K562 (cell line): ENCODE data around the gene APELA. TPM values are rescaled to one million over a fixed set of nuclear protein-coding genes. Genes with fewer than 3 reads are reported as not detected.

Experiments used
- ATAC-seq: fragments of 200-7000 bp; cut with Tn5 transposase; 3 replicates; pipeline ENCODE4 v1.9.1; 2020; ENCODE audit warnings: moderate library complexity
- BruUV-seq: library from RNA; stranded (reverse); fragments of 400-500 nt; replicated peaks from 2 replicates; lab custom pipeline; 2021; lab: Mats Ljungman, UMichigan
- CTCF ChIA-PET: fragments of 300-600 bp; formaldehyde crosslinking; extraction: SDS; loops from one replicate; lab custom pipeline; 2021; ENCODE audit warnings: low intra/inter-chr PET ratio; lab: Yijun Ruan, JAX
- POLR2A ChIA-PET: fragments of 300-600, 350-650 bp; sonication (Branson Sonifier 250); formaldehyde crosslinking; extraction: SDS; loops from one replicate; lab custom pipeline; 2021; ENCODE audit warnings: antibody characterized with exemption, inconsistent platforms; lab: Yijun Ruan, JAX
- DNase-seq, 4 experiments: peaks; one replicate each; pipeline versions ENCODE4 v3.0.0 to v3.0.0-alpha.2; 2011 to 2018; ENCODE audit warnings: low spot score in 3 of 4, mixed read lengths in 3 of 4; ENCODE audit errors: extremely low read depth in 1 of 4
- FAIRE-seq: peaks from 2 replicates; lab custom pipeline; 2011; peaks lifted over from hg19 to GRCh38; lab: Jason Lieb, UNC
- H2AFZ ChIP-seq: 2 replicates; pipeline ENCODE4 v1.6.0; 2011; ENCODE audit warnings: low read depth, low read length, control low read depth, inconsistent platforms
- H3K27ac ChIP-seq: fragments of 200-600 bp; 3 replicates; pipeline ENCODE4 v1.8.0; 2011; ENCODE audit warnings: low read depth, mild to moderate bottlenecking, control low read depth, inconsistent platforms, low read length, moderate library complexity, mixed read lengths; ENCODE audit errors: extremely low read depth
- H3K27me3 ChIP-seq, 2 experiments: fragments of 300-600 bp in 1 of 2; 2 replicates in 1 of 2; 3 replicates in 1 of 2; pipeline versions ENCODE4 v1.6.0 to v1.8.0; 2011; ENCODE audit warnings: inconsistent platforms in 2 of 2, low read length in 2 of 2, mild to moderate bottlenecking in 1 of 2, mixed read lengths in 1 of 2, moderate library complexity in 1 of 2; ENCODE audit not compliant: control insufficient read depth in 2 of 2, insufficient read depth in 2 of 2
- H3K36me3 ChIP-seq: fragments of 300-600 bp; 3 replicates; pipeline ENCODE4 v1.8.0; 2011; ENCODE audit warnings: mild to moderate bottlenecking, low read length, inconsistent platforms; ENCODE audit not compliant: control insufficient read depth, insufficient read depth
- H3K4me1 ChIP-seq, 2 experiments: fragments of 200-600 bp in 1 of 2; replicated peaks in 1 of 2; 2 replicates in 1 of 2; 3 replicates in 1 of 2; pipeline versions ENCODE4 v1.5.1 to v1.8.0; 2011; ENCODE audit warnings: inconsistent platforms in 2 of 2, low read length in 2 of 2, mild to moderate bottlenecking in 1 of 2, mixed read lengths in 1 of 2, moderate library complexity in 1 of 2; ENCODE audit not compliant: control insufficient read depth in 2 of 2, insufficient read depth in 2 of 2
- H3K4me2 ChIP-seq: 2 replicates; pipeline ENCODE4 v1.6.1; 2011; ENCODE audit warnings: low read length, control low read depth, inconsistent platforms, mixed read lengths; ENCODE audit not compliant: insufficient read depth
- H3K4me3 ChIP-seq: fragments of 200-600 bp; sonication (generic), shearing (Covaris generic); 2 replicates; pipeline ENCODE4 v1.5.1; 2016; ENCODE audit warnings: control low read depth, inconsistent platforms
- H3K79me2 ChIP-seq: fragments of 200-600 bp; 3 replicates; pipeline ENCODE4 v1.8.0; 2011; ENCODE audit warnings: low read length, inconsistent platforms; ENCODE audit not compliant: control insufficient read depth, insufficient read depth
- H3K9ac ChIP-seq, 2 experiments: 2 replicates each; pipeline versions ENCODE4 v1.6.0 to v1.6.1; 2011; ENCODE audit warnings: low read depth in 2 of 2, low read length in 2 of 2, control low read depth in 1 of 2, inconsistent platforms in 1 of 2, mild to moderate bottlenecking in 1 of 2, mixed read lengths in 1 of 2; ENCODE audit not compliant: insufficient read depth in 1 of 2
- H3K9me1 ChIP-seq: one replicate; pipeline ENCODE4 v1.6.0; 2011; ENCODE audit warnings: inconsistent platforms, mild to moderate bottlenecking, low read length, moderate library complexity; ENCODE audit not compliant: control insufficient read depth, insufficient read depth
- H3K9me3 ChIP-seq: replicated peaks from 2 replicates; pipeline ENCODE4 v1.5.1; 2011; ENCODE audit warnings: low read depth, low read length, inconsistent platforms; ENCODE audit not compliant: control insufficient read depth, insufficient read depth
- H4K20me1 ChIP-seq: replicated peaks from 2 replicates; pipeline ENCODE4 v1.6.1; 2011; ENCODE audit warnings: low read length, inconsistent platforms, mixed read lengths; ENCODE audit not compliant: control insufficient read depth, insufficient read depth
- ADNP ChIP-seq: fragments of 200-800 bp; sonication (Bioruptor generic); IDR thresholded peaks from 2 replicates; pipeline ENCODE4 v1.6.1; 2016; ENCODE audit warnings: missing genetic modification characterization, missing compliant biosample characterization
- NCOA1 ChIP-seq: fragments of 450-650 bp; IDR thresholded peaks from 2 replicates; pipeline ENCODE4 v1.6.1; 2016; ENCODE audit warnings: low read depth
- NR3C1 ChIP-seq: sonication (generic); formaldehyde crosslinking; IDR thresholded peaks from 2 replicates; pipeline ENCODE4 v1.8.1; 2022; ENCODE audit warnings: missing genetic modification reagents
- NUFIP1 ChIP-seq: fragments of 450-650 bp; IDR thresholded peaks from 2 replicates; pipeline ENCODE4 v1.6.1; 2018; ENCODE audit not compliant: partially characterized antibody
- PHB ChIP-seq: fragments of 250-450 bp; sonication (Bioruptor Pico); IDR thresholded peaks from 2 replicates; pipeline ENCODE4 v1.5.0; 2021
- PKNOX1 ChIP-seq: fragments of 450-650 bp; IDR thresholded peaks from 2 replicates; pipeline ENCODE4 v1.6.1; 2016
- PML ChIP-seq: IDR thresholded peaks from 2 replicates; pipeline ENCODE4 v1.6.1; 2012; ENCODE audit warnings: low read length, inconsistent platforms
- SIN3A ChIP-seq, 2 experiments: fragments of 150-350 bp in 1 of 2; IDR thresholded peaks; 2 replicates each; pipeline ENCODE4 v1.6.1; 2011 to 2016; ENCODE audit warnings: borderline replicate concordance in 2 of 2, low read depth in 2 of 2, low read length in 2 of 2, mild to moderate bottlenecking in 2 of 2, moderate library complexity in 2 of 2; ENCODE audit not compliant: control insufficient read depth in 1 of 2
- ZBTB7A ChIP-seq: IDR thresholded peaks from 2 replicates; pipeline ENCODE4 v1.6.1; 2011; ENCODE audit warnings: low read depth, mild to moderate bottlenecking, low read length, moderate library complexity, borderline replicate concordance; ENCODE audit not compliant: control insufficient read depth
- ZNF232 ChIP-seq: sonication (generic); formaldehyde crosslinking; IDR thresholded peaks from 2 replicates; pipeline ENCODE4 v1.8.0; 2022; ENCODE audit warnings: mild to moderate bottlenecking, missing genetic modification reagents
- WGBS: fragments of 100-300 bp; shearing (Covaris generic); methylation state at CpG from one replicate; pipeline ENCODE4 v1.1.6; 2016; ENCODE audit warnings: low coverage, mixed read lengths; ENCODE audit not compliant: insufficient coverage; ENCODE audit errors: missing lambda C conversion rate; 5-methylcytosine and 5-hydroxymethylcytosine counted together
- in situ Hi-C: fragments of 300-500 bp; cut with MboI; formaldehyde crosslinking; loops from 4 replicates; pipeline ENCODE4 v1.15.0; 2018; ENCODE audit warnings: inconsistent platforms, mixed read lengths
- intact Hi-C: fragments of 100-400 bp; cut with micrococcal nuclease; formaldehyde crosslinking; loops from 2 replicates; pipeline ENCODE4 v1.14.2; 2022
- polyA plus RNA-seq, 8 experiments: library from polyadenylated mRNA; depleted of rRNA in 4 of 8; stranded (reverse) in 5 of 8; unstranded in 3 of 8; fragments of >200 nt; fragmentation: Nextera tagmentation in 2 of 8; fragmentation: Illumina TruSeq in 1 of 8; extraction: Ambion mirVana in 2 of 8; extraction: Trizol in 1 of 8; gene quantifications; 2 replicates each; pipeline versions ENCODE4 v1.2.1 to v1.2.3, GENCODE V29; 2011 to 2014; ENCODE audit warnings: inconsistent platforms in 1 of 8, missing spikeins in 1 of 8
- total RNA-seq, 7 experiments: library from RNA; depleted of rRNA in 6 of 7; stranded (reverse); fragments of >200 nt in 6 of 7; fragmentation: Illumina TruSeq in 2 of 7; extraction: Trizol in 2 of 7; gene quantifications; 2 replicates each; pipeline versions ENCODE4 v1.2.1 to v1.2.3, GENCODE V29; 2011 to 2021; ENCODE audit warnings: low replicate concordance in 1 of 7
- TF ChIP-seq, protein P1 (sequence below), 2 experiments: fragments of 450-650 bp; formaldehyde crosslinking in 1 of 2; IDR thresholded peaks; 2 replicates each; pipeline versions ENCODE4 v1.4.0 to v1.6.1; 2014 to 2020; ENCODE audit warnings: mild to moderate bottlenecking in 2 of 2, borderline replicate concordance in 1 of 2, low read depth in 1 of 2
- TF ChIP-seq, protein P2 (sequence below): sonication (generic); formaldehyde crosslinking; IDR thresholded peaks from 2 replicates; pipeline ENCODE4 v1.8.0; 2022; ENCODE audit warnings: missing genetic modification reagents, mild to moderate bottlenecking, borderline replicate concordance

APELA gene
- total and polyA plus RNA-seq, 9 of the 15 experiments (the other 6 are each of a cell fraction or from before 2014, with no cell fraction given) = not detected

GRCh38 chr4:164904941-164905340, 28.0 kb downstream of the APELA start:
- BruUV-seq = no TSS peak
- H3K36me3 ChIP-seq = no peaks in the 10 kb centered on the region
- H3K4me2 ChIP-seq = no peak overlapping the region
- H3K79me2 ChIP-seq = no peaks in the 10 kb centered on the region
- no peak overlapping the region for H3K27ac ChIP-seq
- no peak overlapping the region for H3K9ac ChIP-seq
- no peaks in the 10 kb centered on the region for H3K4me1 ChIP-seq
- ATAC-seq (no peak), DNase-seq (no peak), FAIRE-seq (no peak)
- H3K27me3 ChIP-seq = peaks cover 0 to 8% of the 10 kb centered on the region in 2 experiments; a peak in 1 of 5 replicates
- ChIA-PET POLR2A (no interaction called here), CTCF (no interaction called here)
- WGBS = 0% methylated on average over 2 of the region's 2 CpGs
- H4K20me1 ChIP-seq = no peaks in the 10 kb centered on the region
- no peak overlapping the region for H2AFZ ChIP-seq
- in situ Hi-C loops = no loop called here
- H3K9me3 ChIP-seq = no peaks in the 10 kb centered on the region
- no peak overlapping the region for H3K4me3 ChIP-seq
- intact Hi-C loops = no loop called here
- no peaks in the 10 kb centered on the region for H3K9me1 ChIP-seq
- TF ChIP-seq, protein P1, sequence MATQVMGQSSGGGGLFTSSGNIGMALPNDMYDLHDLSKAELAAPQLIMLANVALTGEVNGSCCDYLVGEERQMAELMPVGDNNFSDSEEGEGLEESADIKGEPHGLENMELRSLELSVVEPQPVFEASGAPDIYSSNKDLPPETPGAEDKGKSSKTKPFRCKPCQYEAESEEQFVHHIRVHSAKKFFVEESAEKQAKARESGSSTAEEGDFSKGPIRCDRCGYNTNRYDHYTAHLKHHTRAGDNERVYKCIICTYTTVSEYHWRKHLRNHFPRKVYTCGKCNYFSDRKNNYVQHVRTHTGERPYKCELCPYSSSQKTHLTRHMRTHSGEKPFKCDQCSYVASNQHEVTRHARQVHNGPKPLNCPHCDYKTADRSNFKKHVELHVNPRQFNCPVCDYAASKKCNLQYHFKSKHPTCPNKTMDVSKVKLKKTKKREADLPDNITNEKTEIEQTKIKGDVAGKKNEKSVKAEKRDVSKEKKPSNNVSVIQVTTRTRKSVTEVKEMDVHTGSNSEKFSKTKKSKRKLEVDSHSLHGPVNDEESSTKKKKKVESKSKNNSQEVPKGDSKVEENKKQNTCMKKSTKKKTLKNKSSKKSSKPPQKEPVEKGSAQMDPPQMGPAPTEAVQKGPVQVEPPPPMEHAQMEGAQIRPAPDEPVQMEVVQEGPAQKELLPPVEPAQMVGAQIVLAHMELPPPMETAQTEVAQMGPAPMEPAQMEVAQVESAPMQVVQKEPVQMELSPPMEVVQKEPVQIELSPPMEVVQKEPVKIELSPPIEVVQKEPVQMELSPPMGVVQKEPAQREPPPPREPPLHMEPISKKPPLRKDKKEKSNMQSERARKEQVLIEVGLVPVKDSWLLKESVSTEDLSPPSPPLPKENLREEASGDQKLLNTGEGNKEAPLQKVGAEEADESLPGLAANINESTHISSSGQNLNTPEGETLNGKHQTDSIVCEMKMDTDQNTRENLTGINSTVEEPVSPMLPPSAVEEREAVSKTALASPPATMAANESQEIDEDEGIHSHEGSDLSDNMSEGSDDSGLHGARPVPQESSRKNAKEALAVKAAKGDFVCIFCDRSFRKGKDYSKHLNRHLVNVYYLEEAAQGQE (IDR thresholded peaks at IDR 0.05; ENCODE audit: borderline replicate concordance) = no peak
- TF ChIP-seq, protein P1 (CRISPR knock-in tag; IDR thresholded peaks at IDR 0.05; ENCODE audit: low read depth) = no peak
- no peak for TF ChIP-seq PKNOX1
- TF ChIP-seq PHB (CRISPR knock-in tag) = no peak
- no peak for TF ChIP-seq NUFIP1
- no peak for TF ChIP-seq NCOA1
- no peak for TF ChIP-seq ADNP (tag)
- TF ChIP-seq, protein P2, sequence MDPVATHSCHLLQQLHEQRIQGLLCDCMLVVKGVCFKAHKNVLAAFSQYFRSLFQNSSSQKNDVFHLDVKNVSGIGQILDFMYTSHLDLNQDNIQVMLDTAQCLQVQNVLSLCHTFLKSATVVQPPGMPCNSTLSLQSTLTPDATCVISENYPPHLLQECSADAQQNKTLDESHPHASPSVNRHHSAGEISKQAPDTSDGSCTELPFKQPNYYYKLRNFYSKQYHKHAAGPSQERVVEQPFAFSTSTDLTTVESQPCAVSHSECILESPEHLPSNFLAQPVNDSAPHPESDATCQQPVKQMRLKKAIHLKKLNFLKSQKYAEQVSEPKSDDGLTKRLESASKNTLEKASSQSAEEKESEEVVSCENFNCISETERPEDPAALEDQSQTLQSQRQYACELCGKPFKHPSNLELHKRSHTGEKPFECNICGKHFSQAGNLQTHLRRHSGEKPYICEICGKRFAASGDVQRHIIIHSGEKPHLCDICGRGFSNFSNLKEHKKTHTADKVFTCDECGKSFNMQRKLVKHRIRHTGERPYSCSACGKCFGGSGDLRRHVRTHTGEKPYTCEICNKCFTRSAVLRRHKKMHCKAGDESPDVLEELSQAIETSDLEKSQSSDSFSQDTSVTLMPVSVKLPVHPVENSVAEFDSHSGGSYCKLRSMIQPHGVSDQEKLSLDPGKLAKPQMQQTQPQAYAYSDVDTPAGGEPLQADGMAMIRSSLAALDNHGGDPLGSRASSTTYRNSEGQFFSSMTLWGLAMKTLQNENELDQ = no peak
- TF ChIP-seq NR3C1 = no peak
- no peak for TF ChIP-seq ZBTB7A
- TF ChIP-seq PML = no peak
- no peak for TF ChIP-seq SIN3A (IDR thresholded peaks at IDR 0.05; ENCODE audit: borderline replicate concordance in 2 of 2, control insufficient read depth in 1 of 2, low read depth in 2 of 2, low read length in 2 of 2)
- TF ChIP-seq ZNF232 (CRISPR knock-in tag) = no peak
